K562 (cell line): ENCODE data around the gene CCDC28B. TPM values are rescaled to one million over a fixed set of nuclear protein-coding genes. Genes with fewer than 3 reads are reported as not detected.

Experiments
- C11orf30 ChIP-seq: fragments of 450-650 bp; IDR thresholded peaks from 2 replicates; pipeline ENCODE4 v1.6.1; 2016; ENCODE audit warnings: low read depth, mild to moderate bottlenecking
- CGGBP1 ChIP-seq: fragments of 250-450 bp; sonication (Bioruptor Pico); IDR thresholded peaks from 2 replicates; pipeline ENCODE4 v1.9.0; 2021; ENCODE audit warnings: mild to moderate bottlenecking
- E2F3 ChIP-seq: fragments of 250-450 bp; sonication (Bioruptor Pico); IDR thresholded peaks from 2 replicates; pipeline ENCODE4 v1.4.0; 2020; ENCODE audit warnings: mild to moderate bottlenecking
- ELK3 ChIP-seq: fragments of 450-650 bp; formaldehyde crosslinking; IDR thresholded peaks from 2 replicates; pipeline ENCODE4 v1.4.0; 2020; ENCODE audit warnings: mild to moderate bottlenecking
- NR2C1 ChIP-seq, 2 experiments: fragments of 450-650 bp; IDR thresholded peaks; 2 replicates each; pipeline ENCODE4 v1.6.1; 2017; ENCODE audit warnings: mild to moderate bottlenecking in 2 of 2, antibody characterized with exemption in 1 of 2, inconsistent platforms in 1 of 2, missing compliant biosample characterization in 1 of 2, missing genetic modification characterization in 1 of 2
- PHB ChIP-seq: fragments of 250-450 bp; sonication (Bioruptor Pico); IDR thresholded peaks from 2 replicates; pipeline ENCODE4 v1.5.0; 2021
- PYGO2 ChIP-seq: fragments of 450-650 bp; IDR thresholded peaks from 2 replicates; pipeline ENCODE4 v1.6.1; 2016; ENCODE audit warnings: mild to moderate bottlenecking, missing genetic modification characterization, moderate library complexity, missing compliant biosample characterization
- SIN3A ChIP-seq, 2 experiments: fragments of 150-350 bp in 1 of 2; IDR thresholded peaks; 2 replicates each; pipeline ENCODE4 v1.6.1; 2011 to 2016; ENCODE audit warnings: borderline replicate concordance in 2 of 2, low read depth in 2 of 2, low read length in 2 of 2, mild to moderate bottlenecking in 2 of 2, moderate library complexity in 2 of 2; ENCODE audit not compliant: control insufficient read depth in 1 of 2
- SMARCC2 ChIP-seq: fragments of 450-650 bp; IDR thresholded peaks from 2 replicates; pipeline ENCODE4 v1.6.1; 2017; ENCODE audit warnings: antibody characterized with exemption, moderate library complexity, mild to moderate bottlenecking, low read depth
- SPI1 ChIP-seq: IDR thresholded peaks from 2 replicates; pipeline ENCODE4 v1.6.1; 2011; ENCODE audit warnings: low read depth, low read length, control low read depth, borderline replicate concordance
- TCF7L2 ChIP-seq: fragments of 150-350 bp; IDR thresholded peaks from 2 replicates; pipeline ENCODE4 v1.6.1; 2016; ENCODE audit warnings: low read depth, mild to moderate bottlenecking, low read length, moderate library complexity
- ZNF121 ChIP-seq: sonication (generic); formaldehyde crosslinking; conservative IDR thresholded peaks from 2 replicates; pipeline ENCODE4 v1.8.0; 2022; ENCODE audit warnings: missing genetic modification reagents
- ZNF212 ChIP-seq: fragments of 450-650 bp; formaldehyde crosslinking; IDR thresholded peaks from 2 replicates; pipeline ENCODE4 v1.4.0; 2020; ENCODE audit warnings: mild to moderate bottlenecking
- ZNF23 ChIP-seq: fragments of 250-450 bp; sonication (Bioruptor Pico); IDR thresholded peaks from 2 replicates; pipeline ENCODE4 v1.4.0; 2020; ENCODE audit warnings: mild to moderate bottlenecking
- ZNF274 ChIP-seq: IDR thresholded peaks from 2 replicates; pipeline ENCODE4 v1.6.1; 2011; ENCODE audit warnings: low read depth, mild to moderate bottlenecking, low read length, moderate library complexity, borderline replicate concordance
- ZNF609 ChIP-seq: sonication (generic); formaldehyde crosslinking; IDR thresholded peaks from 2 replicates; pipeline ENCODE4 v1.8.1; 2023; ENCODE audit warnings: missing genetic modification reagents, mild to moderate bottlenecking, borderline replicate concordance
- ZNF639 ChIP-seq, 2 experiments: fragments of 200-800 bp in 1 of 2; sonication (Bioruptor generic) in 1 of 2; sonication (generic) in 1 of 2; formaldehyde crosslinking in 1 of 2; IDR thresholded peaks in 1 of 2; conservative IDR thresholded peaks in 1 of 2; 2 replicates each; pipeline versions ENCODE4 v1.5.0 to v1.6.1; 2016 to 2020; ENCODE audit warnings: missing compliant biosample characterization in 1 of 2, missing genetic modification characterization in 1 of 2, missing genetic modification reagents in 1 of 2
- ZNF766 ChIP-seq: fragments of 200-800 bp; sonication (Bioruptor generic); conservative IDR thresholded peaks from 2 replicates; pipeline ENCODE4 v1.6.1; 2016; ENCODE audit warnings: missing genetic modification characterization, missing compliant biosample characterization
- polyA plus RNA-seq, 8 experiments: library from polyadenylated mRNA; depleted of rRNA in 4 of 8; stranded (reverse) in 5 of 8; unstranded in 3 of 8; fragments of >200 nt; fragmentation: Nextera tagmentation in 2 of 8; fragmentation: Illumina TruSeq in 1 of 8; extraction: Ambion mirVana in 2 of 8; extraction: Trizol in 1 of 8; gene quantifications; 2 replicates each; pipeline versions ENCODE4 v1.2.1 to v1.2.3, GENCODE V29; 2011 to 2014; ENCODE audit warnings: inconsistent platforms in 1 of 8, missing spikeins in 1 of 8
- total RNA-seq, 7 experiments: library from RNA; depleted of rRNA in 6 of 7; stranded (reverse); fragments of >200 nt in 6 of 7; fragmentation: Illumina TruSeq in 2 of 7; extraction: Trizol in 2 of 7; gene quantifications; 2 replicates each; pipeline versions ENCODE4 v1.2.1 to v1.2.3, GENCODE V29; 2011 to 2021; ENCODE audit warnings: low replicate concordance in 1 of 7

Gene CCDC28B
- total and polyA plus RNA-seq, 9 of the 15 experiments (the other 6 are each of a cell fraction or from before 2014, with no cell fraction given) = 5.7 to 54.5 (median 31.7) TPM

GRCh38 chr1:32247983-32248889 lies 47.8 kb downstream of the CCDC28B start (continued):
- TF ChIP-seq E2F3 (no peak), SMARCC2 (no peak), ZNF274 (no peak; the same call in 1 of the 2 replicates), TCF7L2 (no peak), ZNF212 (CRISPR knock-in tag) (no peak), ZNF639 (CRISPR knock-in tag; conservative IDR thresholded peaks at IDR 0.05 in 1 of 2, IDR thresholded peaks at IDR 0.05 in 1 of 2) (no peak), SPI1 (no peak), ZNF766 (CRISPR knock-in tag) (no peak), SIN3A (IDR thresholded peaks at IDR 0.05; ENCODE audit: borderline replicate concordance in 2 of 2, control insufficient read depth in 1 of 2, low read depth in 2 of 2, low read length in 2 of 2) (0 out of 4 replicates have a peak, but pooled peaks of 1 of the 2 experiments have one; percentile 58), ZNF23 (no peak), PHB (CRISPR knock-in tag) (0 out of 2 replicates have a peak, but pooled peaks have one; percentile 19), C11orf30 (no peak), ZNF121 (CRISPR knock-in tag) (no peak), ELK3 (no peak), ZNF609 (CRISPR knock-in tag) (no peak), PYGO2 (tag) (no peak), CGGBP1 (CRISPR knock-in tag) (no peak), NR2C1 (IDR thresholded peaks at IDR 0.05) (no peak), NR2C1 (tag; IDR thresholded peaks at IDR 0.05) (no peak)
